ENCODE data around the gene MAEA. TPM values are rescaled to one million over a fixed set of nuclear protein-coding genes. Genes with fewer than 3 reads are reported as not detected.

MAEA gene
- polyA plus RNA-seq, 3 donors = 34.3 to 83.5 (median 37.7) TPM

GRCh38 chr4:1377606-1378261 lies 88.0 kb downstream of the MAEA start:
- Histone ChIP-seq H3K4me1 (ENCODE audit: control insufficient read depth in 1 of 2, insufficient read depth in 2 of 2, low read length in 2 of 2) (no peaks in the 10 kb centered on the region), H3K27ac (ENCODE audit: low read depth in 1 of 2, low read length in 2 of 2) (no peak overlapping the region), H3K36me3 (replicated peaks in 1 of 2; ENCODE audit: control insufficient read depth in 1 of 2, insufficient read depth in 2 of 2, low read length in 2 of 2) (peaks cover 29 to 41% of the 10 kb centered on the region in 2 donors), H3K9me3 (replicated peaks in 1 of 2; ENCODE audit: control insufficient read depth in 1 of 2, insufficient read depth in 1 of 2, low read length in 2 of 2) (peaks cover 0 to 2% of the 10 kb centered on the region in 2 donors), H3K4me2 (replicated peaks; ENCODE audit: extremely low read depth, low read length, poor library complexity, severe bottlenecking) (no peak overlapping the region), H3K9ac (ENCODE audit: insufficient read depth, low read length, poor library complexity, severe bottlenecking) (no peak overlapping the region), H4K20me1 (ENCODE audit: insufficient read depth, low read length) (no peaks in the 10 kb centered on the region), H3K79me2 (ENCODE audit: insufficient read depth, low read length) (no peaks in the 10 kb centered on the region), H2AFZ (ENCODE audit: insufficient read depth, low read depth, low read length, poor library complexity, severe bottlenecking) (no peak overlapping the region), H3K27me3 (ENCODE audit: control insufficient read depth in 2 of 2, insufficient read depth in 2 of 2, low read length in 2 of 2) (no peaks in the 10 kb centered on the region), H3K4me3 (replicated peaks in 1 of 3; ENCODE audit: low read depth in 2 of 3, low read length in 3 of 3) (no peak overlapping the region)
- Mint-ChIP-seq H3K9me3 (peaks cover 0 to 3% (median 0%) of the 10 kb centered on the region in 7 donors), H3K4me1 (no peaks in the 10 kb centered on the region), H3K4me3 (no peak overlapping the region), H3K36me3 (peaks cover 25 to 55% of the 10 kb centered on the region in 2 donors), H3K27ac (no peak overlapping the region), H3K27me3 (ENCODE audit: low read depth in 3 of 3) (no peaks in the 10 kb centered on the region)
- intact Hi-C loops (cut with micrococcal nuclease) = no loop called here
- WGBS (ENCODE audit: insufficient coverage) = 96% methylated on average over 17 of the region's 19 CpGs
- DNase-seq = no peak
- TF ChIP-seq, protein P1, sequence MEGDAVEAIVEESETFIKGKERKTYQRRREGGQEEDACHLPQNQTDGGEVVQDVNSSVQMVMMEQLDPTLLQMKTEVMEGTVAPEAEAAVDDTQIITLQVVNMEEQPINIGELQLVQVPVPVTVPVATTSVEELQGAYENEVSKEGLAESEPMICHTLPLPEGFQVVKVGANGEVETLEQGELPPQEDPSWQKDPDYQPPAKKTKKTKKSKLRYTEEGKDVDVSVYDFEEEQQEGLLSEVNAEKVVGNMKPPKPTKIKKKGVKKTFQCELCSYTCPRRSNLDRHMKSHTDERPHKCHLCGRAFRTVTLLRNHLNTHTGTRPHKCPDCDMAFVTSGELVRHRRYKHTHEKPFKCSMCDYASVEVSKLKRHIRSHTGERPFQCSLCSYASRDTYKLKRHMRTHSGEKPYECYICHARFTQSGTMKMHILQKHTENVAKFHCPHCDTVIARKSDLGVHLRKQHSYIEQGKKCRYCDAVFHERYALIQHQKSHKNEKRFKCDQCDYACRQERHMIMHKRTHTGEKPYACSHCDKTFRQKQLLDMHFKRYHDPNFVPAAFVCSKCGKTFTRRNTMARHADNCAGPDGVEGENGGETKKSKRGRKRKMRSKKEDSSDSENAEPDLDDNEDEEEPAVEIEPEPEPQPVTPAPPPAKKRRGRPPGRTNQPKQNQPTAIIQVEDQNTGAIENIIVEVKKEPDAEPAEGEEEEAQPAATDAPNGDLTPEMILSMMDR (IDR thresholded peaks at IDR 0.05) = no peak

DNA sequence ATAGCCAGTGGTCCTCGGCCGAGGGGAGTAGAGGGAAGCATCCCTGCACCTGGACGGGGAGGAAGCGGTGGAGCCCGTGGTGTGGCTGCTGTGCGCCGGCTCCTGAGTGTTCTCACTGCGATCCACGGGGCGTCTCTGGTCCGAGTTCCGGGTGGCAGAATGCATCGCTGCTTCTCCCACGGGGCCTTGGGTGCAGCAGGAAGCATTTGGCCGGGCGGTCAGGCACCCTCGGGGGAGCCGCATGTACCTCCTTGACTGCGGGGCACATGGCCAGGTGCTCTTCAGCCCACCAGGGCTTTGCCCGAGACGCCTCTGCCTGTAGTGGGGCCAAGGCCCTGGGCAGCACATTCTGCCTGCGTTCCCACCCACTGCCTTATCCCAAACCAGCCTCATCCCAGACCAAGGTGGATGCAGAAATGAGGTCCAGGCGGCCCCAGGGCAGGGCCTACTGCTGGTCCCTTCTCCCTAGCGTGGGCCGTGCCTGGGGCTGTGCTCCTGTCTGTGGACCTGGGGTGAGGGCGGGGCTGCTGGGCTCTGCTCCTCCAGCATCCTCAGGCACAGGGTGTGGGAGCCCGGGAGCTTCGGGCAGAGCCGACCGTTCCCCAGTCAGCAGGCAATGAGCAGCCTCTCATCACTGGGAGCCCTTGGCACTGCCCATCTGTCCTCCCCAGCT lies 89.0 kb downstream of the MAEA start:
- Mint-ChIP-seq H3K9me3 (no peaks in the 10 kb centered on the region), H3K4me1 (no peaks in the 10 kb centered on the region), H3K27me3 (ENCODE audit: low read depth in 3 of 3) (no peaks in the 10 kb centered on the region), H3K36me3 (peaks cover 17 to 48% of the 10 kb centered on the region in 2 donors), H3K4me3 (no peak overlapping the region), H3K27ac (no peak overlapping the region)
- Histone ChIP-seq H3K27ac (ENCODE audit: low read depth in 1 of 2, low read length in 2 of 2) (no peak overlapping the region), H2AFZ (ENCODE audit: insufficient read depth, low read depth, low read length, poor library complexity, severe bottlenecking) (no peak overlapping the region), H3K36me3 (replicated peaks in 1 of 2; ENCODE audit: control insufficient read depth in 1 of 2, insufficient read depth in 2 of 2, low read length in 2 of 2) (peaks cover 28 to 34% of the 10 kb centered on the region in 2 donors), H3K79me2 (ENCODE audit: insufficient read depth, low read length) (no peaks in the 10 kb centered on the region), H3K4me3 (replicated peaks in 1 of 3; ENCODE audit: low read depth in 2 of 3, low read length in 3 of 3) (no peak overlapping the region), H3K9me3 (replicated peaks in 1 of 2; ENCODE audit: control insufficient read depth in 1 of 2, insufficient read depth in 1 of 2, low read length in 2 of 2) (no peaks in the 10 kb centered on the region), H4K20me1 (ENCODE audit: insufficient read depth, low read length) (no peaks in the 10 kb centered on the region), H3K4me1 (ENCODE audit: control insufficient read depth in 1 of 2, insufficient read depth in 2 of 2, low read length in 2 of 2) (no peaks in the 10 kb centered on the region), H3K9ac (ENCODE audit: insufficient read depth, low read length, poor library complexity, severe bottlenecking) (no peak overlapping the region), H3K4me2 (replicated peaks; ENCODE audit: extremely low read depth, low read length, poor library complexity, severe bottlenecking) (no peak overlapping the region), H3K27me3 (ENCODE audit: control insufficient read depth in 2 of 2, insufficient read depth in 2 of 2, low read length in 2 of 2) (no peaks in the 10 kb centered on the region)
- 96% methylated on average over 28 of the region's 30 CpGs for WGBS (ENCODE audit: insufficient coverage)
- no peak for DNase-seq
- TF ChIP-seq, protein P1 (IDR thresholded peaks at IDR 0.05) = no peak
- intact Hi-C loops (cut with micrococcal nuclease) = no loop called here
